A673 (cell line): ENCODE results near the gene UTY. TPM values are rescaled to one million over a fixed set of nuclear protein-coding genes. Genes with fewer than 3 reads are reported as not detected.

Source experiments
- BruUV-seq: library from RNA; stranded (reverse); fragments of 400-500 nt; replicated peaks from 2 replicates; lab custom pipeline; 2021; lab: Mats Ljungman, UMichigan
- CTCF ChIA-PET: fragments of 300-600 bp; sonication (Branson Sonifier 250); formaldehyde crosslinking; loops from one replicate; lab custom pipeline; 2022; ENCODE audit warnings: antibody characterized with exemption; lab: Charles Lee
- POLR2A ChIA-PET: fragments of 300-600 bp; sonication (Branson Sonifier 250); formaldehyde crosslinking; loops from one replicate; lab custom pipeline; 2022; ENCODE audit warnings: antibody characterized with exemption; ENCODE audit not compliant: low non-redundant PET; lab: Charles Lee
- DNase-seq: peaks from one replicate; pipeline ENCODE4 v3.0.0-alpha.2; 2015; ENCODE audit warnings: low spot score
- H3K27ac ChIP-seq: fragments of 200-600 bp; sonication (generic); 2 replicates; pipeline ENCODE4 v1.5.1; 2016; ENCODE audit warnings: mixed run types, low read depth, mild to moderate bottlenecking, mixed read lengths, antibody characterized with exemption, low read length; ENCODE audit not compliant: poor library complexity, severe bottlenecking
- H3K27me3 ChIP-seq: fragments of 200-600 bp; sonication (generic); replicated peaks from 2 replicates; pipeline ENCODE4 v1.6.1; 2017; ENCODE audit warnings: mixed run types, low read depth, mild to moderate bottlenecking, mixed read lengths, antibody characterized with exemption, low read length; ENCODE audit not compliant: insufficient read depth, poor library complexity
- H3K36me3 ChIP-seq: fragments of 200-600 bp; sonication (generic); 2 replicates; pipeline ENCODE4 v1.6.1; 2016; ENCODE audit warnings: mixed run types, mild to moderate bottlenecking, mixed read lengths, antibody characterized with exemption, low read length; ENCODE audit not compliant: insufficient read depth, poor library complexity, severe bottlenecking
- H3K4me1 ChIP-seq: fragments of 200-600 bp; sonication (generic); 2 replicates; pipeline ENCODE4 v1.6.1; 2017; ENCODE audit warnings: mixed run types, mild to moderate bottlenecking, mixed read lengths, antibody characterized with exemption, low read length; ENCODE audit not compliant: insufficient read depth, poor library complexity, severe bottlenecking
- H3K4me3 ChIP-seq: fragments of 200-600 bp; sonication (generic); 2 replicates; pipeline ENCODE4 v1.5.1; 2016; ENCODE audit warnings: low read depth, mixed run types, mild to moderate bottlenecking, mixed read lengths, low read length; ENCODE audit not compliant: poor library complexity, severe bottlenecking
- H3K9me3 ChIP-seq: fragments of 200-600 bp; sonication (generic); 2 replicates; pipeline ENCODE4 v1.6.1; 2016; ENCODE audit warnings: mixed run types, low read depth, mild to moderate bottlenecking, mixed read lengths, antibody characterized with exemption, low read length; ENCODE audit not compliant: poor library complexity, severe bottlenecking
- EZH2 ChIP-seq: fragments of 200-600 bp; sonication (generic); IDR thresholded peaks from 2 replicates; pipeline ENCODE4 v1.6.1; 2017; ENCODE audit warnings: borderline replicate concordance, low read depth, mild to moderate bottlenecking, mixed read lengths, antibody characterized with exemption, low read length; ENCODE audit not compliant: poor library complexity, severe bottlenecking
- intact Hi-C: fragments of 100-400 bp; cut with micrococcal nuclease; formaldehyde crosslinking; loops from one replicate; pipeline ENCODE4 v1.10.0; 2022; ENCODE audit not compliant: unreplicated experiment
- total RNA-seq: library from RNA; stranded (reverse); gene quantifications from 2 replicates; pipeline ENCODE4 v1.2.3, GENCODE V29; 2021
- TF ChIP-seq, protein P1 (sequence below): fragments of 300-800, 200-600 bp; sonication (generic); conservative IDR thresholded peaks from 2 replicates; pipeline ENCODE4 v1.5.1; 2017; ENCODE audit warnings: low read depth, mild to moderate bottlenecking, antibody characterized with exemption, low read length, moderate library complexity, mixed read lengths

Gene UTY
- total RNA-seq, 1 experiment from 2014 or later: not detected

DNA sequence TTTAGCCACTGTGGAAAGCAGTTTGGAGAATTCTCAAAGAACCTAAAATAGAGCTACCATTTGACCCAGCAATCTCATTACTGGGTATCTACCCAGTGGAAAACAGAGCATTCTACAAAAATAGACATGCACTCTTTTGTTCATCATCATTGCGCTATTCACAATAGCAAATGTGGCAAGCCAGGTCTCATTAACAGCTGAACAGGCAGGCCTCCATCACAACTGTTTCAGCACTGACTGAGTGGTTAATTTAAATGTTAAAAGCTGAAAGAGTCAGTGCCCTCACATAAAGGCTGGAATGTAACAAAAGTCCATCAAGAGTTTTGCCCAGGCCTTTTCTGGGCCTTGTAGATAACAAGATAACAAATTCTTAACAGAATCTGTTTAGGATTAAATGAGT, 166.9 kb downstream of the UTY start:
- CTCF ChIA-PET: no interaction called here

DNA sequence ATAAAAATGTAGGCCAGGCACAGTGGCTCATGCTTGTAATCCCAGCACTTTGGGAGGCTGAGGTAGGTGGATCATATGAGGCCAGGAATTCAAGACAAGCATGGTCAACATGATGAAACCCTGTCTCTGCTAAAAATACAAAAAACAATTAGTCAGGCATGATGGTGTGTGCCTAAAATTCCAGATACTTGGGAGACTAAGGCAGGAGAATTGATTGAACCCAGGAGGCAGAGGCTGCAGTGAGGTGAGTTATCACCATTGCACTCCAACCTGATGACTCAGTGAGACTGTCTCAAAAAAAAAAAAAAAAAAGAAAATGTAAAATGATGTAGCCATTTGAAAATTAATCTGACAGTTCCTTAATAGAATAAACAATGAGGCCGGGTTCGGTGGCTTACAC, 171.9 kb downstream of the UTY start:
- no peak for DNase-seq
- CTCF ChIA-PET: no interaction called here
- Histone ChIP-seq H3K4me1 (no peaks in the 10 kb centered on the region), H3K36me3 (no peaks in the 10 kb centered on the region), H3K27me3 (no peaks in the 10 kb centered on the region), H3K4me3 (no peak overlapping the region), H3K9me3 (no peaks in the 10 kb centered on the region), H3K27ac (no peak overlapping the region)
- POLR2A ChIA-PET: no interaction called here
- intact Hi-C loops: no loop called here
- no TSS peak for BruUV-seq
- TF ChIP-seq, protein P1, sequence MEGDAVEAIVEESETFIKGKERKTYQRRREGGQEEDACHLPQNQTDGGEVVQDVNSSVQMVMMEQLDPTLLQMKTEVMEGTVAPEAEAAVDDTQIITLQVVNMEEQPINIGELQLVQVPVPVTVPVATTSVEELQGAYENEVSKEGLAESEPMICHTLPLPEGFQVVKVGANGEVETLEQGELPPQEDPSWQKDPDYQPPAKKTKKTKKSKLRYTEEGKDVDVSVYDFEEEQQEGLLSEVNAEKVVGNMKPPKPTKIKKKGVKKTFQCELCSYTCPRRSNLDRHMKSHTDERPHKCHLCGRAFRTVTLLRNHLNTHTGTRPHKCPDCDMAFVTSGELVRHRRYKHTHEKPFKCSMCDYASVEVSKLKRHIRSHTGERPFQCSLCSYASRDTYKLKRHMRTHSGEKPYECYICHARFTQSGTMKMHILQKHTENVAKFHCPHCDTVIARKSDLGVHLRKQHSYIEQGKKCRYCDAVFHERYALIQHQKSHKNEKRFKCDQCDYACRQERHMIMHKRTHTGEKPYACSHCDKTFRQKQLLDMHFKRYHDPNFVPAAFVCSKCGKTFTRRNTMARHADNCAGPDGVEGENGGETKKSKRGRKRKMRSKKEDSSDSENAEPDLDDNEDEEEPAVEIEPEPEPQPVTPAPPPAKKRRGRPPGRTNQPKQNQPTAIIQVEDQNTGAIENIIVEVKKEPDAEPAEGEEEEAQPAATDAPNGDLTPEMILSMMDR: no peak

More for the DNA sequence above, 166.9 kb downstream of the UTY start:
- intact Hi-C loops: no loop called here
- no peaks in the 10 kb centered on the region for H3K36me3 ChIP-seq
- BruUV-seq: no TSS peak
- H3K4me3 ChIP-seq: no peak overlapping the region
- H3K27me3 ChIP-seq: no peaks in the 10 kb centered on the region
- H3K9me3 ChIP-seq: no peaks in the 10 kb centered on the region
- POLR2A ChIA-PET: no interaction called here
- H3K4me1 ChIP-seq: no peaks in the 10 kb centered on the region
- no peak for TF ChIP-seq EZH2
- TF ChIP-seq, protein P1: no peak
- DNase-seq: no peak
- H3K27ac ChIP-seq: no peak overlapping the region

DNA sequence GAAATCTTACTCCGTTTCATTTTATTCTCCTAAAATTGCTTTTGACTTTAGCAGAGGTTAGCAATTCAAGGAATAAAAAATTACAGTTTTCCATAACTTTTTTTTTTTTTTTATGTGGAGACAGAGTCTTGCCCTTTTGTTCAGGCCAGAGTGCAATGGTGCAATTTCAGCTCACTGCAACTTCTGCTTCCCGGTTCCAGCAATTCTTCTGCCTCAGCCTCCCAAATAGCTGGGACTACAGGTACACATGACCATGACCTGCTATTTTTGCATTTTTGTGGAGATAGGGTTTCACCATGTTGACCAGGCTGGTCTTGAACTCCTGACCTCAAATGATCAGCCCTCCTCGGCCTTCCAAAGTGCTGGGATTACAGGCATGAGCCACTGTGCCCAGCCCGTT, 179.0 kb downstream of the UTY start:
- Histone ChIP-seq H3K4me3 (no peak overlapping the region), H3K27ac (no peak overlapping the region), H3K9me3 (no peaks in the 10 kb centered on the region), H3K27me3 (no peaks in the 10 kb centered on the region), H3K36me3 (no peaks in the 10 kb centered on the region), H3K4me1 (no peaks in the 10 kb centered on the region)
- ChIA-PET POLR2A (no interaction called here), CTCF (no interaction called here)
- intact Hi-C loops: no loop called here
- BruUV-seq: no TSS peak
- no peak for DNase-seq
- TF ChIP-seq, protein P1: no peak
- TF ChIP-seq EZH2: no peak
